K562 (cell line): ENCODE measurements around the gene NCOA1. TPM values are rescaled to one million over a fixed set of nuclear protein-coding genes. Genes with fewer than 3 reads are reported as not detected.
A peak's percentile ranks its signal among the peaks of the same experiment; 100 is the strongest.

ENCODE experiments used
- BRF2 ChIP-seq: IDR thresholded peaks from 3 replicates; pipeline ENCODE4 v1.6.1; 2011; ENCODE audit warnings: borderline replicate concordance, mild to moderate bottlenecking; ENCODE audit not compliant: insufficient read length, insufficient read depth
- ETV5 ChIP-seq: sonication (generic); formaldehyde crosslinking; IDR thresholded peaks from 2 replicates; pipeline ENCODE4 v1.4.0; 2020; ENCODE audit warnings: low read depth, mild to moderate bottlenecking, missing genetic modification reagents
- KAT8 ChIP-seq: fragments of 450-650 bp; IDR thresholded peaks from 2 replicates; pipeline ENCODE4 v1.6.1; 2016; ENCODE audit warnings: low read depth, mild to moderate bottlenecking
- MYC ChIP-seq, 2 experiments: fragments of 250-450 bp in 1 of 2; sonication (Bioruptor Pico) in 1 of 2; IDR thresholded peaks; 2 replicates each; pipeline versions ENCODE4 v1.5.1 to v1.6.1; 2012 to 2021; ENCODE audit warnings: low read depth in 2 of 2, borderline replicate concordance in 1 of 2, improper control_type of control experiment in 1 of 2, low read length in 1 of 2, mild to moderate bottlenecking in 1 of 2, moderate library complexity in 1 of 2
- NCOA1 ChIP-seq: fragments of 450-650 bp; IDR thresholded peaks from 2 replicates; pipeline ENCODE4 v1.6.1; 2016; ENCODE audit warnings: low read depth
- PTRF ChIP-seq: fragments of 450-650 bp; IDR thresholded peaks from 2 replicates; pipeline ENCODE4 v1.6.1; 2016; ENCODE audit warnings: mild to moderate bottlenecking, missing genetic modification characterization, missing compliant biosample characterization
- TEAD1 ChIP-seq, 2 experiments: fragments of 450-650 bp in 1 of 2; sonication (generic) in 1 of 2; formaldehyde crosslinking; IDR thresholded peaks; 2 replicates each; pipeline versions ENCODE4 v1.4.0 to v1.8.0; 2020 to 2022; ENCODE audit warnings: mild to moderate bottlenecking in 2 of 2, missing genetic modification reagents in 1 of 2
- THRA ChIP-seq: fragments of 450-650 bp; IDR thresholded peaks from 2 replicates; pipeline ENCODE4 v1.6.1; 2017; ENCODE audit warnings: mild to moderate bottlenecking, moderate library complexity
- ZBTB11 ChIP-seq, 3 experiments: fragments of 200-800 bp in 1 of 3; fragments of 250-450 bp in 1 of 3; fragments of 450-650 bp in 1 of 3; sonication (Bioruptor Pico) in 1 of 3; sonication (Bioruptor generic) in 1 of 3; formaldehyde crosslinking in 1 of 3; IDR thresholded peaks; 2 replicates each; pipeline versions ENCODE4 v1.6.1 to v1.8.0; 2016 to 2022; ENCODE audit warnings: mild to moderate bottlenecking in 2 of 3, missing genetic modification characterization in 2 of 3, missing compliant biosample characterization in 1 of 3, moderate library complexity in 1 of 3
- ZNF354B ChIP-seq: fragments of 250-450 bp; sonication (Bioruptor Pico); IDR thresholded peaks from 2 replicates; pipeline ENCODE4 v1.4.0; 2020
- ZNF668 ChIP-seq: fragments of 250-450 bp; sonication (Bioruptor Pico); IDR thresholded peaks from 2 replicates; pipeline ENCODE4 v1.8.0; 2022; ENCODE audit warnings: mild to moderate bottlenecking, inconsistent platforms
- ZSCAN29 ChIP-seq: fragments of 450-650 bp; IDR thresholded peaks from 2 replicates; pipeline ENCODE4 v1.6.1; 2017
- polyA plus RNA-seq, 8 experiments: library from polyadenylated mRNA; depleted of rRNA in 4 of 8; stranded (reverse) in 5 of 8; unstranded in 3 of 8; fragments of >200 nt; fragmentation: Nextera tagmentation in 2 of 8; fragmentation: Illumina TruSeq in 1 of 8; extraction: Ambion mirVana in 2 of 8; extraction: Trizol in 1 of 8; gene quantifications; 2 replicates each; pipeline versions ENCODE4 v1.2.1 to v1.2.3, GENCODE V29; 2011 to 2014; ENCODE audit warnings: inconsistent platforms in 1 of 8, missing spikeins in 1 of 8
- total RNA-seq, 7 experiments: library from RNA; depleted of rRNA in 6 of 7; stranded (reverse); fragments of >200 nt in 6 of 7; fragmentation: Illumina TruSeq in 2 of 7; extraction: Trizol in 2 of 7; gene quantifications; 2 replicates each; pipeline versions ENCODE4 v1.2.1 to v1.2.3, GENCODE V29; 2011 to 2021; ENCODE audit warnings: low replicate concordance in 1 of 7

Gene NCOA1
- total and polyA plus RNA-seq, 9 of the 15 experiments (the other 6 are each of a cell fraction or from before 2014, with no cell fraction given): 4.9 to 25.7 (median 17.0) TPM

- TF ChIP-seq BRF2 (no peak), NCOA1 (no peak), MYC (IDR thresholded peaks at IDR 0.05; ENCODE audit: low read depth, low read length) (peak; percentile 43; the same call in 1 of the 2 replicates), MYC (CRISPR knock-in tag; IDR thresholded peaks at IDR 0.05; ENCODE audit: borderline replicate concordance, low read depth) (no peak), ZNF668 (CRISPR knock-in tag) (peak; percentile 37; the same call in 1 of the 2 replicates), KAT8 (no peak), ZNF354B (CRISPR knock-in tag) (no peak), ZBTB11 (CRISPR knock-in tag; IDR thresholded peaks at IDR 0.05) (no peak), PTRF (tag) (no peak), ZSCAN29 (no peak), THRA (no peak), TEAD1 (CRISPR knock-in tag; IDR thresholded peaks at IDR 0.05) (no peak), ETV5 (CRISPR knock-in tag) (no peak)
These were observed 8.6 kb upstream of the NCOA1 start (continued) for GRCh38 chr2:24482251-24482971.
